ENCODE measurements around the gene UBAC2.

The UBAC2 gene

GRCh38 chr13:99267927-99268326, 67.3 kb downstream of the UBAC2 start:
- no peak for DNase-seq (ENCODE audit: extremely low spot score)
- TF ChIP-seq SP1 (IDR thresholded peaks at IDR 0.05): no peak
- TF ChIP-seq BHLHE40 (IDR thresholded peaks at IDR 0.05; ENCODE audit: borderline replicate concordance): no peak
- TF ChIP-seq HDGF (IDR thresholded peaks at IDR 0.05; ENCODE audit: borderline replicate concordance): no peak
- TF ChIP-seq CTBP1 (IDR thresholded peaks at IDR 0.05; ENCODE audit: borderline replicate concordance): no peak
- no peak for TF ChIP-seq SUZ12 (IDR thresholded peaks at IDR 0.05)
- TF ChIP-seq L3MBTL2 (conservative IDR thresholded peaks at IDR 0.05): no peak
- no peak for TF ChIP-seq ZNF384 (IDR thresholded peaks at IDR 0.05)
- TF ChIP-seq ARNT (IDR thresholded peaks at IDR 0.05): no peak
- TF ChIP-seq FOXA1 (IDR thresholded peaks at IDR 0.05): no peak
- TF ChIP-seq FOXK2 (IDR thresholded peaks at IDR 0.05): no peak
- no peak for TF ChIP-seq ELF4 (IDR thresholded peaks at IDR 0.05)
- CTCF ChIA-PET: interaction anchor here (1.0 to 1.2 kb wide), 2 partner anchors 62 to 92 kb away, joined by 3 to 6 read pairs; no protein-coding TSS in a partner anchor
- POLR2A ChIA-PET: interaction anchor here (3.0 kb wide), 1 partner anchor 67 kb away, joined by 12 read pairs; the partner anchor contains the start of gene UBAC2

- ChIA-PET POLR2A (interaction anchor here (1.1 kb wide), 1 partner anchor 71 kb away, joined by 3 read pairs; no protein-coding TSS in a partner anchor), CTCF (interaction anchor here (2.9 to 3.4 kb wide), 2 partner anchors 93 to 167 kb away, joined by 15 to 17 read pairs; no protein-coding TSS in a partner anchor)
- no peak for DNase-seq (ENCODE audit: extremely low spot score)
- TF ChIP-seq HDGF (IDR thresholded peaks at IDR 0.05; ENCODE audit: borderline replicate concordance) (no peak), BHLHE40 (IDR thresholded peaks at IDR 0.05; ENCODE audit: borderline replicate concordance) (no peak), ARNT (IDR thresholded peaks at IDR 0.05) (no peak), FOXM1 (IDR thresholded peaks at IDR 0.05; ENCODE audit: borderline replicate concordance) (no peak), ELF4 (IDR thresholded peaks at IDR 0.05) (no peak), SP1 (IDR thresholded peaks at IDR 0.05) (no peak), ZNF384 (IDR thresholded peaks at IDR 0.05) (no peak), NFRKB (IDR thresholded peaks at IDR 0.05) (no peak), SUZ12 (IDR thresholded peaks at IDR 0.05) (no peak)
These were observed 68.2 kb downstream of the UBAC2 start for GRCh38 chr13:99268822-99269221.

GRCh38 chr13:99269627-99270241, 69.1 kb downstream of the UBAC2 start:
- TF ChIP-seq NFRKB (IDR thresholded peaks at IDR 0.05): no peak
- no peak for TF ChIP-seq FOXM1 (IDR thresholded peaks at IDR 0.05; ENCODE audit: borderline replicate concordance)
- no peak for TF ChIP-seq SUZ12 (IDR thresholded peaks at IDR 0.05)
- no peak for TF ChIP-seq PKNOX1 (IDR thresholded peaks at IDR 0.05)
- TF ChIP-seq FOXA1 (IDR thresholded peaks at IDR 0.05): no peak
- TF ChIP-seq ARNT (IDR thresholded peaks at IDR 0.05): no peak
- TF ChIP-seq SP1 (IDR thresholded peaks at IDR 0.05): no peak
- TF ChIP-seq CTBP1 (IDR thresholded peaks at IDR 0.05; ENCODE audit: borderline replicate concordance): no peak
- no peak for TF ChIP-seq ZNF384 (IDR thresholded peaks at IDR 0.05)
- TF ChIP-seq BHLHE40 (IDR thresholded peaks at IDR 0.05; ENCODE audit: borderline replicate concordance): no peak
- TF ChIP-seq TARDBP (IDR thresholded peaks at IDR 0.05): no peak
- no peak for TF ChIP-seq L3MBTL2 (conservative IDR thresholded peaks at IDR 0.05)
- no peak for TF ChIP-seq FOXK2 (IDR thresholded peaks at IDR 0.05)
- no peak for TF ChIP-seq LEF1 (IDR thresholded peaks at IDR 0.05; ENCODE audit: borderline replicate concordance)
- no peak for TF ChIP-seq ELF4 (IDR thresholded peaks at IDR 0.05)
- no peak for TF ChIP-seq HDGF (IDR thresholded peaks at IDR 0.05; ENCODE audit: borderline replicate concordance)
- CTCF ChIA-PET: interaction anchor here (1.3 to 3.4 kb wide), 3 partner anchors 11 to 167 kb away, joined by 3 to 17 read pairs (median 15); no protein-coding TSS in a partner anchor
- DNase-seq (ENCODE audit: extremely low spot score): no peak
- POLR2A ChIA-PET: interaction anchor here (1.1 kb wide), 1 partner anchor 72 kb away, joined by 3 read pairs; no protein-coding TSS in a partner anchor

- CTCF ChIA-PET: interaction anchor here (1.3 to 3.4 kb wide), 3 partner anchors 10 to 166 kb away, joined by 3 to 17 read pairs (median 15); no protein-coding TSS in a partner anchor
- POLR2A ChIA-PET: no interaction called here
- TF ChIP-seq LEF1 (IDR thresholded peaks at IDR 0.05; ENCODE audit: borderline replicate concordance): no peak
- no peak for TF ChIP-seq CTBP1 (IDR thresholded peaks at IDR 0.05; ENCODE audit: borderline replicate concordance)
- no peak for TF ChIP-seq FOXM1 (IDR thresholded peaks at IDR 0.05; ENCODE audit: borderline replicate concordance)
- TF ChIP-seq ARNT (IDR thresholded peaks at IDR 0.05): no peak
- no peak for DNase-seq (ENCODE audit: extremely low spot score)
These were observed 69.9 kb downstream of the UBAC2 start for GRCh38 chr13:99270518-99270917.

- DNase-seq (ENCODE audit: extremely low spot score): no peak
- TF ChIP-seq SUZ12 (IDR thresholded peaks at IDR 0.05) (no peak), L3MBTL2 (conservative IDR thresholded peaks at IDR 0.05) (no peak), BHLHE40 (IDR thresholded peaks at IDR 0.05; ENCODE audit: borderline replicate concordance) (no peak), ELF4 (IDR thresholded peaks at IDR 0.05) (no peak), NFRKB (IDR thresholded peaks at IDR 0.05) (no peak), SP1 (IDR thresholded peaks at IDR 0.05) (no peak), FOXA1 (IDR thresholded peaks at IDR 0.05) (no peak), ZNF384 (IDR thresholded peaks at IDR 0.05) (no peak)
- CTCF ChIA-PET: interaction anchor here (2.9 to 3.4 kb wide), 2 partner anchors 95 to 165 kb away, joined by 15 to 17 read pairs; no protein-coding TSS in a partner anchor
- POLR2A ChIA-PET: no interaction called here
These were observed 70.6 kb downstream of the UBAC2 start for GRCh38 chr13:99271249-99271648.

- TF ChIP-seq SP1 (IDR thresholded peaks at IDR 0.05): no peak
- no peak for TF ChIP-seq ZNF384 (IDR thresholded peaks at IDR 0.05)
- no peak for TF ChIP-seq ARNT (IDR thresholded peaks at IDR 0.05)
- ChIA-PET POLR2A (no interaction called here), CTCF (no interaction called here)
- DNase-seq (ENCODE audit: extremely low spot score): no peak
These were observed 71.8 kb downstream of the UBAC2 start for GRCh38 chr13:99272481-99272880.

GRCh38 chr13:99273128-99273527, 72.5 kb downstream of the UBAC2 start:
- POLR2A ChIA-PET: no interaction called here
- no peak for TF ChIP-seq NFRKB (IDR thresholded peaks at IDR 0.05)
- no peak for TF ChIP-seq SP1 (IDR thresholded peaks at IDR 0.05)
- TF ChIP-seq TARDBP (IDR thresholded peaks at IDR 0.05): no peak
- no peak for TF ChIP-seq ELF4 (IDR thresholded peaks at IDR 0.05)
- no peak for TF ChIP-seq ZNF384 (IDR thresholded peaks at IDR 0.05)
- TF ChIP-seq HDGF (IDR thresholded peaks at IDR 0.05; ENCODE audit: borderline replicate concordance): no peak
- TF ChIP-seq ARNT (IDR thresholded peaks at IDR 0.05): no peak
- no peak for TF ChIP-seq BHLHE40 (IDR thresholded peaks at IDR 0.05; ENCODE audit: borderline replicate concordance)
- no peak for TF ChIP-seq L3MBTL2 (conservative IDR thresholded peaks at IDR 0.05)
- no peak for TF ChIP-seq PKNOX1 (IDR thresholded peaks at IDR 0.05)
- TF ChIP-seq LEF1 (IDR thresholded peaks at IDR 0.05; ENCODE audit: borderline replicate concordance): no peak
- no peak for DNase-seq (ENCODE audit: extremely low spot score)
- CTCF ChIA-PET: no interaction called here
